C4-2B (cell line): ENCODE data around the gene ZNF669.

ENCODE experiments used
- H3K27ac ChIP-seq: fragments of 450-650 bp; 2 replicates; pipeline ENCODE4 v1.5.1; 2017
- ZFX ChIP-seq: fragments of 450-650 bp; IDR thresholded peaks from 2 replicates; pipeline ENCODE4 v1.6.1; 2017
- TF ChIP-seq, protein P1 (sequence below): fragments of 450-650 bp; conservative IDR thresholded peaks from 2 replicates; pipeline ENCODE4 v1.5.1; 2017; ENCODE audit warnings: mild to moderate bottlenecking

Gene ZNF669

GRCh38 chr1:247054992-247055415 is 49.2 kb downstream of the ZNF669 start:
- TF ChIP-seq, protein P1, sequence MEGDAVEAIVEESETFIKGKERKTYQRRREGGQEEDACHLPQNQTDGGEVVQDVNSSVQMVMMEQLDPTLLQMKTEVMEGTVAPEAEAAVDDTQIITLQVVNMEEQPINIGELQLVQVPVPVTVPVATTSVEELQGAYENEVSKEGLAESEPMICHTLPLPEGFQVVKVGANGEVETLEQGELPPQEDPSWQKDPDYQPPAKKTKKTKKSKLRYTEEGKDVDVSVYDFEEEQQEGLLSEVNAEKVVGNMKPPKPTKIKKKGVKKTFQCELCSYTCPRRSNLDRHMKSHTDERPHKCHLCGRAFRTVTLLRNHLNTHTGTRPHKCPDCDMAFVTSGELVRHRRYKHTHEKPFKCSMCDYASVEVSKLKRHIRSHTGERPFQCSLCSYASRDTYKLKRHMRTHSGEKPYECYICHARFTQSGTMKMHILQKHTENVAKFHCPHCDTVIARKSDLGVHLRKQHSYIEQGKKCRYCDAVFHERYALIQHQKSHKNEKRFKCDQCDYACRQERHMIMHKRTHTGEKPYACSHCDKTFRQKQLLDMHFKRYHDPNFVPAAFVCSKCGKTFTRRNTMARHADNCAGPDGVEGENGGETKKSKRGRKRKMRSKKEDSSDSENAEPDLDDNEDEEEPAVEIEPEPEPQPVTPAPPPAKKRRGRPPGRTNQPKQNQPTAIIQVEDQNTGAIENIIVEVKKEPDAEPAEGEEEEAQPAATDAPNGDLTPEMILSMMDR = no peak
- no peak for TF ChIP-seq ZFX
- no peak overlapping the region for H3K27ac ChIP-seq
